D721Med (cell line): Measurements from ENCODE around the gene TGM2.

Source experiments
- DNase-seq: peaks from one replicate; pipeline ENCODE4 v3.0.0; 2011; ENCODE audit warnings: low spot score; ENCODE audit not compliant: insufficient read length
- FAIRE-seq: peaks from 2 replicates; lab custom pipeline; 2011; peaks lifted over from hg19 to GRCh38; lab: Jason Lieb, UNC
- TF ChIP-seq, protein P1 (sequence below): IDR thresholded peaks from 2 replicates; pipeline ENCODE4 v1.5.1; 2012; ENCODE audit warnings: mild to moderate bottlenecking, control low read depth; ENCODE audit not compliant: insufficient read depth; ENCODE audit errors: missing control alignments

The TGM2 gene

DNA sequence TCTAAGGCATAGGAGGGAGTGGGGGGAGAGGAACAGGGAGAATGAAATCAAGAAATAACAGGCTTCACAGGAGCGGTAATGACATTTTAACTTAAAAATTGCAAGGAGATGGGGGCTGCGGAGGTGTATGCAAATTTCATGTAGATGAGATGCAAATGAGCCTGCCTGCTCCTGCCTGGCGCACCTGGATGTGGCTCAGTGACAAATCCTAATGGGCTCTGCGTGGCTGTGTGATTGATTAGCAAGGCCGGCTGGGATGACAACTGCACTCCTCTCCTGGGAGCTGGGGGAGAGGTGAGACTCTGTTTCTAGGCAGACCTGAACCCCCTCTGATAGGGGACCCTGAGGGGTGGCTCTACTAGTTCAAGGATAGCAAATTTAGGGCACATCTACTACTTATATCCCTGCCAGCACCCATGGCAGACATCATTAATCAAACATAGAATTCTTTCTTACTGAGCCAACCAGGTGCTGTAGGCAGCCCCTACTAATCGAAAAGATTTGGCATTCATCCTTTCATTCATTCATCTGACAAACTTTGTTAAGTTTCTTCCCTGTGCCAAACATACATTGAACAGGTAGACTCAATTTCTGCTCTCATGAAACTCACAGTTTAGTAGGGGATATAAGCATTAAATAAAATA, 38.4 kb upstream of the TGM2 start:
- TF ChIP-seq, protein P1, sequence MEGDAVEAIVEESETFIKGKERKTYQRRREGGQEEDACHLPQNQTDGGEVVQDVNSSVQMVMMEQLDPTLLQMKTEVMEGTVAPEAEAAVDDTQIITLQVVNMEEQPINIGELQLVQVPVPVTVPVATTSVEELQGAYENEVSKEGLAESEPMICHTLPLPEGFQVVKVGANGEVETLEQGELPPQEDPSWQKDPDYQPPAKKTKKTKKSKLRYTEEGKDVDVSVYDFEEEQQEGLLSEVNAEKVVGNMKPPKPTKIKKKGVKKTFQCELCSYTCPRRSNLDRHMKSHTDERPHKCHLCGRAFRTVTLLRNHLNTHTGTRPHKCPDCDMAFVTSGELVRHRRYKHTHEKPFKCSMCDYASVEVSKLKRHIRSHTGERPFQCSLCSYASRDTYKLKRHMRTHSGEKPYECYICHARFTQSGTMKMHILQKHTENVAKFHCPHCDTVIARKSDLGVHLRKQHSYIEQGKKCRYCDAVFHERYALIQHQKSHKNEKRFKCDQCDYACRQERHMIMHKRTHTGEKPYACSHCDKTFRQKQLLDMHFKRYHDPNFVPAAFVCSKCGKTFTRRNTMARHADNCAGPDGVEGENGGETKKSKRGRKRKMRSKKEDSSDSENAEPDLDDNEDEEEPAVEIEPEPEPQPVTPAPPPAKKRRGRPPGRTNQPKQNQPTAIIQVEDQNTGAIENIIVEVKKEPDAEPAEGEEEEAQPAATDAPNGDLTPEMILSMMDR = no peak
- no peak for DNase-seq
- no peak for FAIRE-seq

DNA sequence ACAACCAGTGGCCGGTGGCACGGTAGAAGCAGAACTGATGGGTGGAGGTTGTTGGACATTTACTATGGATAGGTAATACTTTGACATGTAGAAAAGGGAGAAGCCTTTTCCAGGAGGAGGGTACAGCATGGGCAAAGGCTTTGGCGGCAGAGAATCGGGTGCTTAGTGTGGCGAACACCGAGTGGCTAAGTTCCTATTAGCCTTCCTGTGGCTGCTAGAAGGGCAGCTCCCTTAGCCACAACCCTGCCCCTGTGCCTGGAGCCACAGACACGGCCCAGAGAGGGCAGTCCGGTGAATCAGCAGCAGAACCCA, 37.9 kb upstream of the TGM2 start:
- DNase-seq = no peak
- no peak for FAIRE-seq
- TF ChIP-seq, protein P1 = no peak

DNA sequence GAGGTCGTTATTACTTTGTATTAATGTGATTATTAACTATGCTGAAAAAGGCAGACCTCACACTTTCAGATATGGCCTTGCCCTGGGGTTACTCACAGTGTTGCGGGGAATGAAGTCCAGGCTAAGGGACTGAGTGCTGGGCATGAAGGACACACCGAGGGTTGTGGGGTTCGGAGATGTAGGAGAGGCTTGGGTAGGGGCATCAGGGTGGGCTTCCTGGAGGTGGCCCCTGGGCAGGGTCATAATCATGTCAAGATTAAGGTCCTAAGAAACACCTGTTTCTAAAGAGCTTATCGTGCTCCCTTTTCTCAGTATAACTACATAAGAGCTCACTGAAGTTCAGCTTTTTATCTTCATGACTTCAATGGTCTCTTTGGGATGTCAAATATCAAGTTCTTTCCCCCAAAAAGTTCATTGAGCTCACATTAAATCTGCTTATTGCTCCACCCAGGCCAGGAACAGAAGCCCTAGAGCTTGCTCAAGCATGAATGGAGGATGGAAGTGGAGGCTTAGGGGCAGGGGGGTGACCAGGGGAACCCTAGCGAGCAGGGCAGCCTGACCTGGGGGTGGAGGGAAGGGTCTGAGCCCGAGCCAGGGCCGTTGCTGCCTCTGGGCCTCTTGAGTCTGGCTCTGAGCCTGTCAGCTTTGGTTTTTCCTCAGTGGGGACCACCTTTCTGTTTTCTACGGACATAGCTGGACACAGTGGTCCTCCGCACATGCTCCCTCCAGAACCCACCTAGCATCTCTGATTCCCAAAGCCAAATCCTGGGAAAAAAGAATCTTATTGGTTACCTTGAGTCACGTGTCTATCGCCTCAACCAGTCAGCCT, 37.3 kb upstream of the TGM2 start:
- FAIRE-seq = no peak
- TF ChIP-seq, protein P1 = no peak
- DNase-seq = no peak

DNA sequence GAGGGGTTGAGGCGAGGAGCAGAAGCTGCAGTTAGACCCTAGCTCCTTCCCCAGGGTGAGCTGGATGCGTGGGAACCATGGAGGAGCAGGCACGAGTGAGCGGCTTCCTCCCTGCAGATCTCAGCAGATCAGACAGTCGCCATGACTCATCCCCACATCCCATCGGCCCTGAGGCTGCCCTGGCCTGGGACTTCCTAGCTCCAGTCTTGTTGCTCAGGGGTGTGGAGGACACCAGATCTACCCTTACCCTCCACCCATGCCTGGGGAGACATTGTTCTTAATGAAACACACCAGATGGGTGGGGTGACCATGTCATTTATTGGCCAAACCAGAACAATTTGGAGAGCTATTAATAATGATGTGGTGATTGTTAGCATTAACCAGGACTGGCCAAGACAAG, 36.3 kb upstream of the TGM2 start:
- DNase-seq (no peak), FAIRE-seq (no peak)
- TF ChIP-seq, protein P1 = no peak

DNA sequence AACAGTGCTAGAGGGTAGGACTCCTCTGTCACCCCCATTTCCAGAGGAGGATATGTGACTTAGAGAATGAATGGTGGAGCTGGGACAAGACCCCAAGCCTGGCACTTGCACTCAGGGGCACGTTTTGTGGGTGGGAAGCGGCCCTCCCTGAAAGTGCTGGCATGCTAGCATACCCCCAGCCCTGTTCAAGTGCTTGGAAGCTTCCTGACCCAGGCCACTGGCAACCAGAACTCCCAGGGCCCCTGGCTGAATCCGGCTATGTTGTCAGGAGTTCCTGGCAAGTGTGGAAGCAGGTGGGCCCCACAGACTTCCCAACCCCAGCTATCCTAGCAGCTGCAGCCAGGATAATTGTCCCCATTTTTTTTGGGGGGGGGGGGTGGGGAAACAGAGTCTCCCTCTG, 35.6 kb upstream of the TGM2 start:
- FAIRE-seq (no peak), DNase-seq (no peak)
- TF ChIP-seq, protein P1 = no peak

DNA sequence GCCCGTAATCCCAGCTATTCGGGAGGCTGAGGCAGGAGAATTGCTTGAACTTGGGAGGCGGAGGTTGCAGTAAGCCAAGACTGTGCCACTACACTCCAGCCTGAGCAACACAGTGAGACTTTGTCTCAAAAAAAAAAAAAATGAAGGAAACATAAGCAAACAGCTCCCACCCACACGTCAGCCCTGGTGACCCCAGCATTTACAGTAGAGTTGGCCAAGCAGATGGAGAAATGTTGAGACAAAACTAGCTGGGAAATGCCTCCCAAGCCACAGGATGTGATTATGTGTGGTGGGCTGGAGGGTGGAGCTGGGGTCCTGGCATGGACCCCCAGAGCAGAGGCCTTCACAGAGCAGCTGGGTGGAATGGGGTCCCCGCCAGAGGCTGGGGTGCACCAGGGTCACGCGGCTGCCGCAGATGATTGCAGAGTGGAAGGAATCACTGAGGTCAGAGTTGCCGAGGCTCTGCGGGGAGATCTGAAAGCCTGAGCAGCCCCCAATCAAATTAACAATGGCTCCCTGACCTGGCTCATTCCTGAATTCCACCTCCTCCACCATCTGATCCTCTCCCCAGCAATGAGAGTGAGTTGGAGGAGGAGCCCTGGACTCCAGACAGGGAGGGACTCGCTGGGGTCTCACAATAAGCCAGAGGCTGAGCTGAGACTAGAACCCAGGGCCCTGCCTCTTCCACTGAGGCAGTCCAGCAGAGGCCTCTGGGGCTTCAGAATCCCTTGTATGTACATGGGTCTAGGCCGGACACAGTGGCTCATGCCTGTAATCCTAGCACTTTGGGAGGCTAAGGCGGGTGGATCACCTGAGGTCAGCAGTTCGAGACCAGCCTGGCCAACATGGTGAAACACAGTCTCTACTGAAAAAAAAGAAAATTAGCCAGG, 34.7 kb upstream of the TGM2 start:
- FAIRE-seq (no peak), DNase-seq (no peak)
- TF ChIP-seq, protein P1 = no peak
